NCI-H524 treated with DMSO at 0.1 percent for 48 hours (cell line): ENCODE results near the gene TMEM120A.
"Not testable (repeated sequence)": the region's sequence is repeated elsewhere in the genome, so short reads cannot be mapped to it uniquely, and the experiment has no call there.

Experiments used
- DNase-seq: peaks from one replicate; lab custom pipeline; 2025; lab: John Stamatoyannopoulos, UW

The TMEM120A gene

DNA sequence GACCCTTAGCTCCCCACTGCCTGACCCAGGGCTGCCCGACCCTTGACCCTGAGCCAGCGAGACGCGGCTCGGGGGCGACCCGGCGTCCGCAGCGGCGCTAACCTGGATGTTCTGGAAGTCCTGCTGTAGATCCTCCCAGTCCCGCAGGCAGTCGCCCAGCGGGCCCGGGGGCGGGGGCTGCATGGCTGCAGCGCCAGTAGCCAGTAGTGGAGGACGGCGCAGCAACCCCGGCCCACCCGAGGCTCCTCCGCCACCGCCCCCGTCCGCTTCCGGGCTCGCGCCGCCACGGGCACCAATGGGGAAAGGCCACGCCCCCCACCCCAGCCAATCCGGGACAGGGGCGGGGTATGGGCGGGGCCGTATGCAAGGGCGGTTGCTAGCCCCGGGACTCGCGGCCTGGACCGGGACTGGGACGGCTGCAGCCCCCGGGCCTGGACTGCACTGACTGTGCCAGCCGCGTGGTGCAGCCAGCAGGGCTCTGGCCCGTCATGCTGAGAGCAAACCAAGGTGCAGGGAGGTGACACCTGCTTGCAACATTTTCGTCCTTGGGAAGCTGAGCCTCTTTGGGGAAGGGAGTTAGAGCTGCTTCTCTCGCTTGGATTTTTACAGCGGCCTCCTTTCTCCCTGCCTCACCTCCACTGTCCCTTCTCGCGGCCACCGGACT, at the start of gene TMEM120A:
TSS of gene TMEM120A (minus strand) at position 208 of the 664 bp plus-strand sequence. CDS start at position 183, 25 bp downstream.
- DNase-seq = peak; percentile 37

DNA sequence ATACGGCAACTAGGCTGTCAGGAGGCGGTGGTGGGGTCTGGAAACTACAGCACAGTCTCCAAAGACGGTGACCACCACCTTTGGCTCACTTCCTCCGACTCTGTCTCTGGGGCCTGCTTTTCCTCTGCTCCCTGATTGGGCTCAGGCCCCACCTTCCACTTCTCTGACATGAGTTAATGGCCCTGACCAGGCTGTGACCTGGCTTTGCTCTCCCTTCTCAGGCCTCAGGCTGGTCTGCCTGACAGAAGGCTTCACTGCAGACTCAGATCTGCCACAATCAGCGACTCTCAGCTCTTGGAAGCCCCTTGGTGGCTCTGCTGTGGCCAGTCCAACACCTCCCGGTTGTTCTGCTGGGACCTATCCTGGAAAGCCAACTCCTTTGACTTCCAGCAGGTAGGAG, 45.7 kb upstream of the TMEM120A start:
- no peak for DNase-seq

DNA sequence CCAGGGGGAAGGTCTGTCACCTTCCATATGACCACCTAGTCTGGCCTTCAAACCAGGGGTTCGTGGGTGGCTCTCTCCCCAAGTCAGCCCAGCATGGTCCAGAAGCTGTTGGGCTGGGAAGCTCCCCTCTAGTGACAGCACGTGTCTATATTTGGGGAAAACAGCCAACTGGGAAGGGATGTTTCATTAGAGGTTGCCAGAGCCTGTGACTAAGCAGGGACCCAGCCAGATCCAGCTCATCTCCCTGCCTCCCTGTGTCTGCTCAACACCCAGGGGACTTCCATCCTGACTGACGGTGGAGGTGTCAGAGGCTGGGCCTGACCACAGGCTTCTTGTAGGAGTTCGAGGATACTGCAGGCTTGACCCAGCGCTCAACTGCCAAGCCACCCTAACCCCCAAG, 42.9 kb upstream of the TMEM120A start:
- no peak for DNase-seq

- DNase-seq = no peak
Measured at GRCh38 chr7:76031964-76032363, 37.6 kb upstream of the TMEM120A start.

- DNase-seq = not testable (repeated sequence)
Measured at GRCh38 chr7:76029682-76030081, 35.3 kb upstream of the TMEM120A start.

DNA sequence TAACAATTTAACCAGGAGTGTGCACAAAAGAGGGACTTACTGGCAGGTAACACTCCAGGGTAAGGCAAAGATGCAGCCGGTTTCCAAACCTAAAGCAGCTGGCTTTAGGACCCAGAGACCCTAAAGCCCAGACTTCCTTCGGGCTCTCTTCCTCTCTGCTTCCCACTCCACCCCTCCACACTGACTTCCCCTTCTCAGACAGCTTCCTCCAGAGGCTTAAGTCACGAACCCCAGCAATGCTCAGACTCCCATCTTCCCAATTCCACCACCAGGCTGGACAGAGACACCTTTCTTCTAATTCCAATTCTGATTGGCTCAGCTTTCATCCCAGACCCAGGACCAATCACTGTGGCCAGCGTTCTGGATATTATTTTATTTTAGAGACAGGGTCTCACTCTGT, 28.6 kb upstream of the TMEM120A start:
- DNase-seq = no peak

DNA sequence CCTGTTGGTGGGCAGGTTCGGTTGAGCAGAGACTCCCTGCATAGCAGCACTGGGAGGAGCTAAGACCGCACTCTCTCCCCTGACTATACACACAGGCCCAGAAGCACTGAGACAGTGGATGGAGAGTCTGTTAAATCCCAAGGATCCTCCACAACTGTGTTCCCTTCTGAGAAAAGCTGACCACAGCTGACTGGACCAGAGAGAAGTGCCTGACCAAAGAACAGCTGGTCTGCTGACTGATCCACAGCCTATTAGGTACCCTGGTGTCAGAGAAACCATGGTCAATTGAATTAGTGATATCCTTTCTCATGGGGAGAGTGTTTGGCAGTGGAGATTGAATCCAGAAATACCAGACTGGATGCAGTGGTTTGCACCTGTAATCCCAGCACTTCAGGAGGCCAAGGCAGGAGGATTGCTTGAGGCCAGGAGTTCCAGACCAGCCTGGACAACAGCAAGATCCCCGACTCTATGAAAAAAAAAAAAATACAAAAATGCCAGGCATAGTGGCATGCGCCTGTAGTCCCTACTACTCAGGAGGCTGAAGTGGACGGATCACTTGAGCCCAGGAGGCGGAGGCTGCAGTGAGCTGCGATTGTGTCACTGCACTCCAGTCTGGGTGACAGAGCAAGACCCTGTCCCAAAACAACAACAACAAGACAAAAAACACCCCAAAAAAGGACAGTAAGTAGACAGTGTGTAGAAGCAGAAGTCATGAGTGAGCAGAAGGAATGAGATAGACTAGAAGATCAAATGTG, 27.8 kb upstream of the TMEM120A start:
- DNase-seq = no peak

DNA sequence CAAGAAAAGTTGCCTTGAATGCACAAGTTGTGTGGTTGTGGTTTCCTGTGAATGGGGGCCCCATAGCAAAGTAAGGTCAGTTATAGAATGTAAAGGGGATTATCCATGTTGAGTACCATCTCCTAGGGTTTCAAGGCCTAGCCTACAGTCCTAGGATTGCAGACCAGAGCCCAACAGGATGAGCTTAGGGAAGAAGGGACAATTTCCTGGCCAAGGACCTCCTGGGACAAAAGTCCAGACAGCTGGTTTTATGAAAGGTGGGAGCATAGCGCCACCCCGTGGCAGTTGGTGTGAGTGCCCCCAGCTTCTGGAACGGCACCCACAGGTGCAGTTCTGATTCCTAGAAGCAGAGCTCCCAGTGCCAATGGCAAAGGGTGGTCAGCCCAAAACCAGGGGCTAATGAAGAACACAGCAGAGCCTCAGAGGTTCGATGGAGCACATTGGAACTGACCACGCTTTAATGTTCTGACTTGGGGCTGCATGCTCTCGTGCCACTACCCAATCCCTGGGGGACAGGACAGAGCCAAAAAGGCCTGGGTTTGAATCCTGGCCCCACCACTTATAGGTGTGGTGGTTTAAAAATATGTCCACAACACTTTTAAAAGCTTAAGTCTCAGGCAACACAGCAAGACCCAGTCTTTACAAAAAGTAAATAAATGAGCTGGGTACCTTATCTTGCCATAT, 25.8 kb upstream of the TMEM120A start:
- no peak for DNase-seq

DNA sequence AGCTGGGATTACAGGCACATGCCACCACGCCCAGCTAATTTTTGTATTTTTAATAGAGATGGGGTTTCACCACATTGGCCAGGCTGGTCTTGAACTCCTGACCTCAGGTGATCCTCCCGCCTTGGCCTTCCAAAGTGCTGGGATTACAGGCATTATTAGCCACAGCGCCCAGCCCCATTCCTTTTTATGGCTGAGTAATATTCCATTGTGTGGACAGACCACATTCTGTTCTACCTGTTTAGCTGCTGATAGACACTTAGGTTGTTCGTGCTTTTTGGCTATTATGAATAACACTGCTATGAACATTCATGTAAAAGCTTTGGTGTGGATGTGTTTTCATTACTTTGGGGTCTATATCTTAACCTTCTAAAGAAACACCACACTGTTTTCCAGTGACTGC, 24.1 kb upstream of the TMEM120A start:
- DNase-seq = not testable (repeated sequence)

DNA sequence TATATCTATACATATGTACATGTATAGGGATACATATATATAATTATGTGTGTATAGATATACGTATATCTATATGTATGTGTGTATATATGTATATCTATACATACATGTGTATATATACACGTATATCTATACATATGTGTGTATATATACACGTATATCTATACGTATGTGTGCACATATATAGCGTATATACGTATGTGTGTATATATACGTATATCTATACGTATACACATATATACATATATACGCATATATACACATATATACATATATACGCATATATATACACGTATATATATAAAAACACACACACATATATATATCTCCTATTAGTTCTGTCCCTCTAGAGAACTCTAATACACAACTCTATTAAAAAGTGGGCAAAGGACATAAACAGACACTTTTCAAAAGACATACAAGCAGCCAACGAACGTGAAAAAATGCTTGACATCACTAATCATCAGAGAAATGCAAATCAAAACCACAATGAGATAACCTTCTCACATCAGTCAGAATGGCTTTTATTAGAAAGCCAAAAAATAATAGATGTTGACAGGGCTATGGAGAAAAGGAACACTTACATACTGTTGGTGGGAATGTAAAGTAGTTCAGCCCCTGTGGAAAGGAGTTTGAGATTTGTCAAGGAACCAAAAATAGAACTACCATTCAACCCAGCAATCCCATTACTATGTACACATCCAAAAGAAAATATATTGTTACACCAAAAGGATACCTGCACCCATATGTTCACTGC, 22.0 kb upstream of the TMEM120A start:
- DNase-seq = no peak

- DNase-seq = no peak
Measured at GRCh38 chr7:76011442-76011861, 17.1 kb upstream of the TMEM120A start.

GRCh38 chr7:76009672-76010600, 15.5 kb upstream of the TMEM120A start:
- no peak for DNase-seq

DNA sequence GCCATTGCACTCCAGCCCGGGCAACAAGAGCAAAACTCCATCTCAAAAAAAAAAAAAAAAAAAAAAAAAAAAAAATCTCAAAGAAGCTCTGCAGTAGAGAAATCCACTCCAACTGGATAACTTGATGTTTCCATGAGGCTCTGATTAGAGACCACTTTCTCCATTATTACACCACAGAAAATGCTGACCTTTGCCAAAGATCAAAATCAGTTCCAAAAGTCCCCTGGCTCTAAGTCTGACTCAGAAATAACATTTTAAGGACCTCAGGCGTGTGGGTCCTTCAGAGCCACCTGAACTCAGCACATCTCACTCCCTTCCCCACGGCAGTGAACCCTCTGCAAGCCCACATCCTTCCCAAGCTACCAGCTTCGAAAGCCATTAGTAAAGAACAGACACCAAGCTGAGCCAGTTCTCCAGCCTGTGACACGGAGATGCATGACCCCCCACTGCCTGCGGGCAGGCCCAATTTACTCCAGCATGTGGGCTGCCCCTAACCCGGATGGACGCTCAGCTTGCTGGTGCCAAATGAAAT, 13.8 kb upstream of the TMEM120A start:
- DNase-seq = no peak

GRCh38 chr7:76005004-76005403, 10.6 kb upstream of the TMEM120A start:
- DNase-seq = not testable (repeated sequence)

DNA sequence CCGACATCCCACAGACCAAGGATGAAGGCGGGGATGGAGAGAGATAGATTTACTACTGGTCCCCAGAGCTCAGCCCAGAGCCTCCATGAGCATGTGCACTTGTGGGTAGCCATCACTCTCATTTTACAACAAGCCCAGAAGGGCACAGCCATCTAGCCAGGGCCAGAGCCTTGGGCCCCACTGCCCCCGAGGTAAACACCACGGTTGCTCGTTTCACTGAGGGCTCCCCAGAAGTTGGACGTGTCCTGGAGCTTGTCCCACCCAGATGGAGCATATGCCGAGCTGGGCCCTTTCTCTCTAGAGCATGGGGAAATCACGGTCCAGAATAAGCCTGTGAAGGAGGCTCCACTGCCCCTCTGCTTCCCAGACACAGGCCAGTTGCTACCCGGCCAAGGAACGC, 9.0 kb upstream of the TMEM120A start:
- no peak for DNase-seq

GRCh38 chr7:76002822-76003221, 8.4 kb upstream of the TMEM120A start:
- no peak for DNase-seq

- DNase-seq = no peak
Measured at GRCh38 chr7:76002139-76002538, 7.7 kb upstream of the TMEM120A start.

DNA sequence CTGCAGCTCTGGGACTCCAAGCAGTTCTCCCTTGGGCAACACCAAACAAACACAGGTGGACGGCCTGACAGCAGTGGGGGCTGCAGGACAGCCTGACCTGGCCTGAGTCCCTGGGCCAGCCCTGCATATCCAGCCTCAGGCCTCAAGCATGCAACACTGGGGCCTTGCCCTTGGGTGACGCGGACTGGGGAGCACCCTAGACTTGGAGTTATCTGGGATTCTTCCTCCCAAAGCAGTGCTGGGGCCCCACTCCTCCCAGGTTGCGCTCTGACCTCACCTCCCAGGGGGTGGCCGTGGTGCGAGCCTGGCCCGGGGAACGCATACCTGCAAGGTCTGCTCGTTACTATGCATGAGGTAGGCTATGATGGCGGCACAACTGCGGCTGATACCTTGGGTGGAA, 6.2 kb upstream of the TMEM120A start:
- DNase-seq = no peak

- DNase-seq = no peak
Measured at GRCh38 chr7:75998038-75998437, 3.6 kb upstream of the TMEM120A start.

GRCh38 chr7:75996476-75996875, 2.1 kb upstream of the TMEM120A start:
- DNase-seq = no peak

DNA sequence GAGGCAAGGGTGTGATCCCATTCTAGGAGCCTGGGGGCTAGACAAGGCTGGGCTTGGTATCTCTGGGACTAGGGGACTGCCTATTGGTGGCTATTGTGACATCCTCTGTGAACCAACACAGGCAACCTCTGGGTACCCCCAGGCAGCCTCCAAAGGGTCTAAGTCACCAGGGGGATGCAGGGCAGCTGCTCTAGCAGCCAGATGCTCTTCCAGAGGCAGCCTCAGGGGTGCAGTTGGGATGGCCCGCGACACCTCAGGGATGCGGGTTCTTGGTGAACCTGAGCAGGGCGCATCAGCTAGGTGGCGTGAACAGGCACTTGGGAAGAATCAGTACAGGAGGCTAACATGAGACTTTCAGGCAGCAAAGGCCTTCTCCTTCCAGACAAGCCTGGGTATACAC, 1.6 kb upstream of the TMEM120A start:
- DNase-seq = no peak
